K562 (cell line): ENCODE data around the gene CCDC148. TPM values are rescaled to one million over a fixed set of nuclear protein-coding genes. Genes with fewer than 3 reads are reported as not detected.

ENCODE experiments used
- ARNT ChIP-seq, 2 experiments: fragments of 450-650 bp; IDR thresholded peaks; 2 replicates each; pipeline ENCODE4 v1.6.1; 2016; ENCODE audit warnings: mild to moderate bottlenecking in 1 of 2
- ATF7 ChIP-seq: fragments of 450-650 bp; IDR thresholded peaks from 2 replicates; pipeline ENCODE4 v1.7.1; 2014; ENCODE audit warnings: mild to moderate bottlenecking, moderate library complexity
- CREB1 ChIP-seq, 2 experiments: sonication (generic) in 1 of 2; formaldehyde crosslinking in 1 of 2; IDR thresholded peaks; 2 replicates each; pipeline versions ENCODE4 v1.6.1 to v1.8.0; 2012 to 2022; ENCODE audit warnings: inconsistent platforms in 1 of 2, mild to moderate bottlenecking in 1 of 2, missing genetic modification reagents in 1 of 2, moderate library complexity in 1 of 2
- DDX20 ChIP-seq: fragments of 450-650 bp; IDR thresholded peaks from 2 replicates; pipeline ENCODE4 v1.6.1; 2016; ENCODE audit warnings: missing genetic modification characterization, low read depth, mild to moderate bottlenecking, missing compliant biosample characterization, moderate library complexity
- DPF2 ChIP-seq: fragments of 450-650 bp; IDR thresholded peaks from 2 replicates; pipeline ENCODE4 v1.6.1; 2016
- ERF ChIP-seq: fragments of 450-650 bp; formaldehyde crosslinking; IDR thresholded peaks from 2 replicates; pipeline ENCODE4 v1.4.0; 2020; ENCODE audit warnings: mild to moderate bottlenecking, mixed read lengths
- ETV5 ChIP-seq: sonication (generic); formaldehyde crosslinking; IDR thresholded peaks from 2 replicates; pipeline ENCODE4 v1.4.0; 2020; ENCODE audit warnings: low read depth, mild to moderate bottlenecking, missing genetic modification reagents
- GATAD2A ChIP-seq: fragments of 450-650 bp; IDR thresholded peaks from 2 replicates; pipeline ENCODE4 v1.6.1; 2017
- GTF2A2 ChIP-seq: IDR thresholded peaks from 2 replicates; pipeline ENCODE4 v1.6.1; 2016; ENCODE audit warnings: mild to moderate bottlenecking, missing genetic modification characterization, missing compliant biosample characterization
- ID3 ChIP-seq, 2 experiments: fragments of 250-450 bp in 1 of 2; fragments of 450-650 bp in 1 of 2; sonication (Bioruptor Pico) in 1 of 2; IDR thresholded peaks; 2 replicates each; pipeline versions ENCODE4 v1.6.1 to v1.8.0; 2016 to 2021; ENCODE audit warnings: mild to moderate bottlenecking in 2 of 2, moderate library complexity in 2 of 2, missing compliant biosample characterization in 1 of 2, missing genetic modification characterization in 1 of 2
- JUNB ChIP-seq: fragments of 450-650 bp; formaldehyde crosslinking; conservative IDR thresholded peaks from 2 replicates; pipeline ENCODE4 v1.4.0; 2020; ENCODE audit warnings: mild to moderate bottlenecking
- KLF16 ChIP-seq: IDR thresholded peaks from 2 replicates; pipeline ENCODE4 v1.6.1; 2016; ENCODE audit warnings: antibody characterized with exemption
- NCOA4 ChIP-seq: fragments of 450-650 bp; IDR thresholded peaks from 2 replicates; pipeline ENCODE4 v1.6.1; 2018; ENCODE audit warnings: mild to moderate bottlenecking; ENCODE audit not compliant: partially characterized antibody
- NONO ChIP-seq, 2 experiments: fragments of 200-400 bp in 1 of 2; fragments of 450-650 bp in 1 of 2; formaldehyde crosslinking in 1 of 2; IDR thresholded peaks; 2 replicates each; pipeline ENCODE4 v1.6.1; 2017; ENCODE audit warnings: low read depth in 2 of 2, mild to moderate bottlenecking in 2 of 2, moderate library complexity in 2 of 2, low read length in 1 of 2
- NR1H2 ChIP-seq: sonication (generic); formaldehyde crosslinking; IDR thresholded peaks from 2 replicates; pipeline ENCODE4 v1.4.0; 2020; ENCODE audit warnings: mild to moderate bottlenecking, missing genetic modification reagents
- NUFIP1 ChIP-seq: fragments of 450-650 bp; IDR thresholded peaks from 2 replicates; pipeline ENCODE4 v1.6.1; 2018; ENCODE audit not compliant: partially characterized antibody
- SMAD4 ChIP-seq: fragments of 250-450 bp; sonication (Bioruptor Pico); conservative IDR thresholded peaks from 2 replicates; pipeline ENCODE4 v1.8.0; 2021; ENCODE audit warnings: inconsistent platforms, mild to moderate bottlenecking, moderate library complexity
- SNAPC5 ChIP-seq: fragments of 250-450 bp; sonication (Bioruptor Pico); IDR thresholded peaks from 2 replicates; pipeline ENCODE4 v1.8.0; 2021; ENCODE audit warnings: moderate library complexity, mild to moderate bottlenecking, inconsistent platforms
- TAF9B ChIP-seq: fragments of 450-650 bp; IDR thresholded peaks from 2 replicates; pipeline ENCODE4 v1.6.1; 2018; ENCODE audit warnings: mild to moderate bottlenecking; ENCODE audit not compliant: partially characterized antibody
- TSC22D4 ChIP-seq: fragments of 450-650 bp; IDR thresholded peaks from 2 replicates; pipeline ENCODE4 v1.6.1; 2016; ENCODE audit warnings: missing genetic modification characterization, missing biosample characterization, control low read depth
- ZBTB43 ChIP-seq: sonication (generic); formaldehyde crosslinking; IDR thresholded peaks from 2 replicates; pipeline ENCODE4 v1.8.0; 2023; ENCODE audit warnings: mild to moderate bottlenecking, missing genetic modification reagents
- ZC3H8 ChIP-seq: fragments of 450-650 bp; IDR thresholded peaks from 2 replicates; pipeline ENCODE4 v1.6.1; 2017
- ZNF133 ChIP-seq: fragments of 250-450 bp; sonication (Bioruptor Pico); IDR thresholded peaks from 2 replicates; pipeline ENCODE4 v1.4.0; 2020; ENCODE audit warnings: mild to moderate bottlenecking
- ZNF263 ChIP-seq: sonication (generic); formaldehyde crosslinking; IDR thresholded peaks from 2 replicates; pipeline ENCODE4 v1.8.0; 2022; ENCODE audit warnings: mild to moderate bottlenecking, missing genetic modification reagents, borderline replicate concordance
- ZNF57 ChIP-seq: fragments of 450-650 bp; formaldehyde crosslinking; IDR thresholded peaks from 2 replicates; pipeline ENCODE4 v1.4.0; 2020; ENCODE audit warnings: mild to moderate bottlenecking, moderate library complexity
- polyA plus RNA-seq, 8 experiments: library from polyadenylated mRNA; depleted of rRNA in 4 of 8; stranded (reverse) in 5 of 8; unstranded in 3 of 8; fragments of >200 nt; fragmentation: Nextera tagmentation in 2 of 8; fragmentation: Illumina TruSeq in 1 of 8; extraction: Ambion mirVana in 2 of 8; extraction: Trizol in 1 of 8; gene quantifications; 2 replicates each; pipeline versions ENCODE4 v1.2.1 to v1.2.3, GENCODE V29; 2011 to 2014; ENCODE audit warnings: inconsistent platforms in 1 of 8, missing spikeins in 1 of 8
- total RNA-seq, 7 experiments: library from RNA; depleted of rRNA in 6 of 7; stranded (reverse); fragments of >200 nt in 6 of 7; fragmentation: Illumina TruSeq in 2 of 7; extraction: Trizol in 2 of 7; gene quantifications; 2 replicates each; pipeline versions ENCODE4 v1.2.1 to v1.2.3, GENCODE V29; 2011 to 2021; ENCODE audit warnings: low replicate concordance in 1 of 7
- TF ChIP-seq, protein P1 (sequence below): fragments of 450-650 bp; IDR thresholded peaks from 2 replicates; pipeline ENCODE4 v1.6.1; 2016; ENCODE audit warnings: mild to moderate bottlenecking
- TF ChIP-seq, protein P2 (sequence below): fragments of 450-650 bp; IDR thresholded peaks from 2 replicates; pipeline ENCODE4 v1.6.1; 2016; ENCODE audit warnings: low read depth, mild to moderate bottlenecking, moderate library complexity

The CCDC148 gene
- total and polyA plus RNA-seq, 9 of the 15 experiments (the other 6 are each of a cell fraction or from before 2014, with no cell fraction given), result 0.10 to 1.4 (median 0.65) TPM

DNA sequence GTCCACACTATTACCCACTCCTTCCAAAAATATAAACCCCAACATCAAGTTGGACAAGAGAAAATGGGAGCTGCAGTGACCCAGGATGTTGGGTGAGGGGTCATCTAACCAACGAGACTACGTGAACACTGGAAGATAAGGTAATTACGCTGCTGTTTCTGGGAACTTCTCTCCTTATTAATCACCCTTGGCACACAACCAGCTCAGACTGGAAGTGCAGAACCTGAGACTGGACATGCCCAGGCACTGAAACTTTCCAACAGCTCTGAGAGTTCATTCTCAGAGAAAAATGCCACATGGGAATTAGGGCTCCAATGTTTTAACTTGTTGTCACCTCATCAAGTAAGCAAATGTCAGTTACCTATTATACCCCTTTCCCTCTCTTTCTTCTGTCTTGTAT lies 135.3 kb downstream of the CCDC148 start (continued):
- TF ChIP-seq ID3 (CRISPR knock-in tag; IDR thresholded peaks at IDR 0.05), result no peak
- no peak for TF ChIP-seq ID3 (tag; IDR thresholded peaks at IDR 0.05)
- TF ChIP-seq TAF9B, result no peak
- TF ChIP-seq JUNB (CRISPR knock-in tag), result no peak
- TF ChIP-seq ATF7, result 0 out of 2 replicates have a peak, but pooled peaks have one; percentile 45
- no peak for TF ChIP-seq ETV5
- no peak for TF ChIP-seq ZBTB43 (CRISPR knock-in tag)
- no peak for TF ChIP-seq ZC3H8
- TF ChIP-seq CREB1 (IDR thresholded peaks at IDR 0.05), result peak; percentile 57; the same call in 1 of the 2 replicates
- no peak for TF ChIP-seq CREB1 (CRISPR knock-in tag; IDR thresholded peaks at IDR 0.05)
- no peak for TF ChIP-seq GTF2A2
- peak in 1 of 2 experiments; percentile 14; a peak in 1 of 4 replicates for TF ChIP-seq ARNT (IDR thresholded peaks at IDR 0.05)
- 0 out of 4 replicates have a peak, but pooled peaks of 1 of the 2 experiments have one; percentile 5 for TF ChIP-seq NONO (IDR thresholded peaks at IDR 0.05; ENCODE audit: low read depth in 2 of 2, low read length in 1 of 2)
- no peak for TF ChIP-seq NUFIP1
- no peak for TF ChIP-seq ZNF57 (CRISPR knock-in tag)
- TF ChIP-seq NCOA4, result no peak
- no peak for TF ChIP-seq GATAD2A
- TF ChIP-seq DDX20, result no peak
- no peak for TF ChIP-seq ZNF263
- TF ChIP-seq SNAPC5 (CRISPR knock-in tag), result no peak
- TF ChIP-seq ZNF133 (CRISPR knock-in tag), result no peak
- TF ChIP-seq ERF (CRISPR knock-in tag), result no peak
- TF ChIP-seq SMAD4 (CRISPR knock-in tag), result peak; percentile 84
- peak; percentile 79 for TF ChIP-seq DPF2
- no peak for TF ChIP-seq TSC22D4 (tag)
- TF ChIP-seq KLF16, result peak; percentile 30; the same call in 1 of the 2 replicates
- TF ChIP-seq, protein P1, sequence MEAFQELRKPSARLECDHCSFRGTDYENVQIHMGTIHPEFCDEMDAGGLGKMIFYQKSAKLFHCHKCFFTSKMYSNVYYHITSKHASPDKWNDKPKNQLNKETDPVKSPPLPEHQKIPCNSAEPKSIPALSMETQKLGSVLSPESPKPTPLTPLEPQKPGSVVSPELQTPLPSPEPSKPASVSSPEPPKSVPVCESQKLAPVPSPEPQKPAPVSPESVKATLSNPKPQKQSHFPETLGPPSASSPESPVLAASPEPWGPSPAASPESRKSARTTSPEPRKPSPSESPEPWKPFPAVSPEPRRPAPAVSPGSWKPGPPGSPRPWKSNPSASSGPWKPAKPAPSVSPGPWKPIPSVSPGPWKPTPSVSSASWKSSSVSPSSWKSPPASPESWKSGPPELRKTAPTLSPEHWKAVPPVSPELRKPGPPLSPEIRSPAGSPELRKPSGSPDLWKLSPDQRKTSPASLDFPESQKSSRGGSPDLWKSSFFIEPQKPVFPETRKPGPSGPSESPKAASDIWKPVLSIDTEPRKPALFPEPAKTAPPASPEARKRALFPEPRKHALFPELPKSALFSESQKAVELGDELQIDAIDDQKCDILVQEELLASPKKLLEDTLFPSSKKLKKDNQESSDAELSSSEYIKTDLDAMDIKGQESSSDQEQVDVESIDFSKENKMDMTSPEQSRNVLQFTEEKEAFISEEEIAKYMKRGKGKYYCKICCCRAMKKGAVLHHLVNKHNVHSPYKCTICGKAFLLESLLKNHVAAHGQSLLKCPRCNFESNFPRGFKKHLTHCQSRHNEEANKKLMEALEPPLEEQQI, result peak; percentile 75; the same call in 1 of the 2 replicates
- no peak for TF ChIP-seq NR1H2 (CRISPR knock-in tag)
- TF ChIP-seq, protein P2, sequence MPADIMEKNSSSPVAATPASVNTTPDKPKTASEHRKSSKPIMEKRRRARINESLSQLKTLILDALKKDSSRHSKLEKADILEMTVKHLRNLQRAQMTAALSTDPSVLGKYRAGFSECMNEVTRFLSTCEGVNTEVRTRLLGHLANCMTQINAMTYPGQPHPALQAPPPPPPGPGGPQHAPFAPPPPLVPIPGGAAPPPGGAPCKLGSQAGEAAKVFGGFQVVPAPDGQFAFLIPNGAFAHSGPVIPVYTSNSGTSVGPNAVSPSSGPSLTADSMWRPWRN, result no peak
